ENCODE measurements around the gene TSC1. TPM values are rescaled to one million over a fixed set of nuclear protein-coding genes. Genes with fewer than 3 reads are reported as not detected.

TSC1 gene
- total RNA-seq, 1 experiment from 2014 or later = 25.3 TPM

DNA sequence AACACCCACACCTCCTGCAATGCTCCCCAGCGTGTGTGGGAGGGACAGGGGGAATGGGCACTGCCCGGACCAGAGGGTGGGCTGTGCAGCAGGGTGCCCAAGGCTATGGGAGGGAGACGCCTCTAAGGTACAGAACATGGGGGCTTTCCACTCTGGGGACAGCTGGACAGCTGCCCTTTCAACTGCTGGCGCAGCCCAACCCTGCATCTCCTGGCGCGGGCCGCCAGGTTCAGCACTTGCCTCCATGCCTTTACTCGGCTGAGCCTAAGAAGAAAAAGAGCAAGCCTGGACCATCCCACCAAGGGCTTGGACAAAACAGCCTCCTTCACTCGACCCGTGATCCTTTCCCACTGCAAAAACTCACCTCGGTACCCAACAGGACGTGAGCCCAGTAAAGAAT lies 81.3 kb downstream of the TSC1 start:
- no peak for DNase-seq (ENCODE audit: low spot score)

DNA sequence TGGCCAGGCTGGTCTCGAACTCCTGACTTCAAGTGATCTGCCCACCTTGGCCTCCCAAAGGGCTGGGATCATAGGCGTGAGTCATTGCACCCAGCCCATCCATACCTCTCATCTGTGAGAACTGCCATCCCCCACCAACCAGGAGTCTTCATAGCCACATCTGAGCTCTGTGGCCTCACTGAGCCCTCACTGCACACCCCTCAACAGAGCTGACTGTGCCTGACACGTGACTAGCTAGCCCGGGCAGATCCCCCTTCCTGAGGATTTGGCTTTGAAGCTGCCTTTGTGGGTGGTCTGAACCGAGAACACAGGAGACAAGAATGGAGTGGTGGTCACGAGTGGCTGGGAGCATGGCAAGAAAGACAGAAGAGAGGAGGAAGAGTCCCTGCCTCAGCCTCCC lies 81.9 kb downstream of the TSC1 start:
- DNase-seq (ENCODE audit: low spot score) = no peak

DNA sequence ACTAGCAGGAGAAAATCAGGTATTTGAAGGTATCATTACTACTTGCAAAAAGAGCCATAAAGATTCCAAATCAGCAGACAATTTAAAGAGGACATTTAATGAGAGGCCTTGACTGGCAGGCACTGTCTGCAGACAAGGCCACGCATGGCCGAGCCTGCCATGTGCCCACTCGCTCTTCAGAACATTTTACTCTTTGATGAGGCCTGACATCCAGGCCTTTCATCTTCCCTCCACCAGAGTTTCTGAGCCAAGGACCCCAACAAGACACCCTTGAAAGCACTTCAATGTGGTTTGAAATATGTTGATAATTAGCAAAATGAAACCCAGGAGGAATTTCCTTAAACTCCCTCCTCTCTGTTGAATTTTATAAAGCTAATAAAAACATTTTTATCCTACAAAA lies 82.8 kb downstream of the TSC1 start:
- no peak for DNase-seq (ENCODE audit: low spot score)

DNA sequence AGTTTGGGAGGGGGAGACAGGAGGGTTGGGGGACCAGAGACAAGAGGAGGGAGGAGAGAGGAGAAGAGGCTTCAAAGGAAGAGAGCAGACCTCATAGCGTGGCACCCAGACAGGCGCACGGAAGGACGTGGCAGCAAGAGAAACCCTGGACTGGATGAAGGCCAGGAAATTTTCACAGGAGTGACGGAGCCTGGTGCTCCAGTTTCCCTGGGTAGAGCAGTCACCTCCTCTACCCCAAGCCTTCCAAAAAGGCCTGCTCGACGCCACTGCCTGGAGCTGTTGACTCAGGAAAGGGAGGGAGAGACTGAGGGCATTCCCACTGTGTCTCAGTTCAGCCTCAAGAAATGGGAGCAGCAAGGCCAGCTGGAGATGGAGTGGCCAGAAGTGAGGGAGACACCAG lies 85.7 kb downstream of the TSC1 start:
- DNase-seq (ENCODE audit: low spot score) = no peak

DNA sequence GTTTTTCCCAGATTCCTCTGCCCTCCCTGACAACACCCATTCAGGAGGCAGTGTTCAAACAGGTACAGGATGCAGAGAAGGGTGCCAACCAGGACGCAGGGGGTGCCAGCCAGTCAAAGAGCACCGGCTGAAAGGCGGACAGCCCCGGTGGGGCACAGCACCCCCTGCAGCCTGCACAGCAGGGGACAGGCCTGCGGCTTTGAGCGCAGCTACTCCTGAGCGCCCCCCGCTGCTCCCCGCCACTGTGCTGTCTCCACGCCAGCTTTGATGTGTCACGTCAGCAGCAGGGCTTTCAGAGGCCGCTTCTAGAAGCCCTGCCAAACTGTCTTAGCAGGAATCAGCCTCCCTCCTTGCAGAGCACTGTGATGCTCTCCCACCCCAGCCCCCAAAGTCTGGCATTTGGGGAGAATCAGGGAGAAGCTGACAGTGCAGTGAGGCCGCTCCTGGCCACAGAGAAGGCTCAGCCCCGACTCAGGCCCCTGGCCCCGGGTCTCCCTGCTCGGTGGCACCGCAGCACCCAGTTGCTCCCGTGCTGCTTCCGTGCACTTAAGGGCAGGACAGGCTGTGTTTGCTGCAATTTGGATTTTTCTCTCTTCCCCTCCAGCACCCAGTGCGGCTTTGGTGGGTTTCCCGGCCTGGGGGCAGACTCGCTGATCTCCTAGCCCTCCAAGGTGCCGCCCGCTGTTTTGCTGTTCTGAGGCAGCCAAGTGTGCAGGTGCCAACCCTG lies 86.6 kb downstream of the TSC1 start:
- peak; percentile 42 for DNase-seq (ENCODE audit: low spot score)

DNA sequence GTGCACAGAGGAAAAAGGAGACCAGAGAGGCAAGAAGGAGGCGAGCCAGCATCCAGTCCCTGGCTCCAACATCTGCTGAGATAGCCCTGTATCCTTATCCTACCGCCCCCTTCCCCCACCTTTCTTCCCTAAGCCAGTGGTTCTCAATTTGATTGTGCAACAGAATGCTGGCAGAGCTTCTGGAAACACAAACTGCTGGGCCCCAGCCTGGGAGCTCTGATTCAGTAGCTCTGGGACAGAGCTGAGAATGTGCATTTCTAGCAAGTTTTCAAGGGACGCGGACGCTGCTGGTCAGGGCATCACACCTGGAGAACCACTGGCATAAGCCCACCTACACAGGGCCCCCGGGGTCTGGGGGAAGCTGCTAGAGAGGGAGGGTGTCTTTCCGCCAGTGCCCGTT lies 87.4 kb downstream of the TSC1 start:
- peak; percentile 10 for DNase-seq (ENCODE audit: low spot score)

DNA sequence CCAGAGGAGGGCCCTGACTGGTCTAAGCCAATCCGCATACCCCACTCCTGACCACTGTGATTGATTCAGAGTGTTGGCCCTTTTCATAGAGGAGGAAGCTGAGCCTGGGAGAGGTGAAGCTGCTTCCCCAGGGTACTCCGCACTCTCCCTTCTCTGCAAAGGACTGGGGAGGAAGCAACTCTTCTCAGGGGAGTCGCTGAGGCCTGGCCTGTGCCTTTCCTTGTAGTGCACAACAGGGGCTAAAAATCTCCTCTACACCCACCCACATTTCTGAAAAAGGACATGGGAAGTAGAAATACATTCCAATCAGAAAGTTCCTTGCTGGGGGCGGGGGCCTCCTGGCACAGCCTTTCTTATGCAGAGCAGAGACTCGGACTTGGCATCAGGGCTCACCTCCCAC lies 88.5 kb downstream of the TSC1 start:
- no peak for DNase-seq (ENCODE audit: low spot score)

DNA sequence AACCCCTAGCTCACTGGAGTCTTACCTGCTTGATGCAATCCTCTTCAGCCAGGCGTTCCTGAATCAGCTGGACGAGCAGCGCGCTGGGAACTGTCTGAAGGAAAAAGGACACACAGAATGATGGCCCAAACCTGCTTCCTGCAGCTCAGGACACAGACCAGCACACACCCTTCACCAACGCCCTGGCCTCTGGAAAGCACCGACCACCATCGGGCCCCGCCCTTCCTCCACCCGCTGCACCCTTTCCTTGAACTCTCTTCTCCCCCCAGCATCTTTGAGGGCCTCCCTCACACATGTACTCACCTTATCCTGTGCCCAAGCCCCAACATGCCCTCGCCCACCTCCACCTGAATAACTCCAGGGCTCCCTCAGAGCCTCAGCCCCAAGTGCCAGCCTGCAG lies 89.6 kb downstream of the TSC1 start:
- DNase-seq (ENCODE audit: low spot score) = no peak

DNA sequence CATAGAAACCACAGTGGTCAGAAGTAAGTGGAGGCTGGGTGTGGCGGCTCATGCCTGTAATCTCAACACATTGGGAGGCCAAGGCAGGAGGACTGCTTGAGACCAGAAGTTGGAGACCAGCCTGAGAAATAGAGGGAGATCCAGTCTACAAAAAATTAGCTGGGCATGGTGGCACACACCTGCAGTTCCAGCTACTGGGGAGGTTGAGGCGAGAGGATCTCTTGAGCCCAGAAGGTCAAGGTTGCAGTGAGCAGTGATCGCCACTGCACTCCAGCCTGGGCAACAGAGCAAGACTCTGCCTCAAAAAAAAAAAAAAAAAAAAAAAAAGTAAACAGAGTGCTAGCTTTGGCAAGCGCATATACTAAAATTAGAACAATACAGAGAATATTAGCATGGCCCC lies 90.9 kb downstream of the TSC1 start:
- DNase-seq (ENCODE audit: low spot score) = no peak

DNA sequence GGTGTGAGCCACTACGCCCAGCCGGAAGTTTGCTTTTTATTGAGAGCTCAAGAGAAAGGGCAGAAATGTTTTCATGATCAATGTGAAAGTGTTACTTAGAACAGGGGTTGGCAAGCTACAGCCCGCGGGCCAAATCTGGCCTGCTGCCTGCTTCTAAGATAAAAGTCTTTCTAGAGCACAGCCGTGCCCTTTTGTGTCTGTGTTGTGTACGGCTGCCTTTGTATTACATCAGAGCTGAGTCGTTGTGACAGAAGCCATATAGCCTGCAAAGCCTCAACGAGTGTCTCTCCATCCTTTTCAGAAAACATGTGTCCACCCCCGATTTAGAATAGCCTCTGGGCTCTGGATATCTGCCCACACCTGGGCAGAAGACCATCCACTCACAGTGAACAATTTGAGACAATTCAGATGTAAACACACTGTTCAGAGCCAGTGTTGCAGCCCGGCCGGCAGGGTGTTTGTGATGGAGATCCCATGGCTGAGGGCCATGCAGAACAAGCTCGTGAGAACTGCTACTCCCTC lies 95.2 kb downstream of the TSC1 start:
- no peak for DNase-seq (ENCODE audit: low spot score)

DNA sequence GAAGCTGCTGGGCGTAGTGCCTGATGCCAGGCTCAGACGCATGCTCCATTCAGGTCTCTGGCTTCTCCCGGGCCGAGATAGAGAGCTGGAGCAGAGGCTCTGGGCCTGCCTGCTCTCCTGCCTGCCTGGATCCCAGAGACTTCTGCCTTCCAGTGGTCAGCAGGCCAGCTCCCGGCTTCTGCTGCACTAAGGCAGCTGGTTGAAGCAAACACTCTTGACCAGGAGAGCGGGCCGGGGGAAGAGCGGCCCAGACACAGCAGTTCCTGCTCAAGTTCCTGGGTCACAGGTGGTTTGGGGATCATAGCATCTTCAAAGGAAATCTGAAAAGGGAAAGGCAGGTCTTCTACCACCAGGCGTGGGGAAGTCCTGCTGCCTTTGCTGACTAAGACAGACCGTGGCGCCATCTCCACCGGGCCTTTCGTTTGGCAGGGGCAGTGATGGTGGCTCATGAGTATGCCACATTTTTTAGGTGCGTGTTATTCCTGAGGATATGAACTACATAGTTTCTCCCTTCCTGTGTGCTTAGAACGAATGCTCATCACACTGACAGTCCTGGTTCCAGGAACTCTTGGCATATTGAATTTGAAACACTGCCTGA lies 97.4 kb downstream of the TSC1 start:
- DNase-seq (ENCODE audit: low spot score) = no peak

DNA sequence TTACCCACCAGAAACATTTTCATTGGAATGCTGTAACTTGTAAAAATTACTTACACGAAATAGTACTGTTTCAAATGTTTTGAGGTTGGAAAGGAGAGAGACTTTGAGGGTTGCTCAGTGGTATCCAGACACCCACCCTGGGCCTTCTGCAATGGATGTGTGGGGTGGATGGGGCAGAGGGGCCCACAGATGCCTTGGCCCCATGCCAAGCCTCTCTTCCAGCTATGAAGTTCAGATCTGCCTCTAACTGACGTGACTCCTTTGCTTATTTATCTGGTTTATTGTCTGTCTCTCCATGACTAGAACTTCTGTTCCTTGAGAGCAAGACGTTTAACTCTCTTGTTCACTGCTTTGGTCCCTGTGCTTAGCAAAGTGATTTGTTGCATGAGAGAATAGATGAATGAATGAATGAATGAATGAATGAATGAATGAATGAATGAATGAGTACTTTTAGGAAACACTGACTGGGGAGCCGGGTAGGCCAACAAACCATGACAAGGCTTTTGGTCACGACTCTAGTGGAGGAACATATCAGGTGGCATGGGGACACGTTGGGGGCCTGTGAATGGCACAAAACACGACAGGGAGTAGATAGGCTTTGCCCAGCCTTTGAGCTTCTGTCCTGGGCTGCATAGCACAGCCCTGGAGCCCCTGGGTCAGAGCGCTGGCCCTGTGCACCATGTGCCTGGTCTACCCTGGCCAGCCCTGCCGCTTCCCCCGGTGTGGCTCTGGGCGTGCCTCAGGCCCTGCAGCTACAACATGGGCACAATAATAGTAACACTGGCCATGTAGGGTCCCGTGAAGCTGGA lies 98.1 kb downstream of the TSC1 start:
- no peak for DNase-seq (ENCODE audit: low spot score)

DNA sequence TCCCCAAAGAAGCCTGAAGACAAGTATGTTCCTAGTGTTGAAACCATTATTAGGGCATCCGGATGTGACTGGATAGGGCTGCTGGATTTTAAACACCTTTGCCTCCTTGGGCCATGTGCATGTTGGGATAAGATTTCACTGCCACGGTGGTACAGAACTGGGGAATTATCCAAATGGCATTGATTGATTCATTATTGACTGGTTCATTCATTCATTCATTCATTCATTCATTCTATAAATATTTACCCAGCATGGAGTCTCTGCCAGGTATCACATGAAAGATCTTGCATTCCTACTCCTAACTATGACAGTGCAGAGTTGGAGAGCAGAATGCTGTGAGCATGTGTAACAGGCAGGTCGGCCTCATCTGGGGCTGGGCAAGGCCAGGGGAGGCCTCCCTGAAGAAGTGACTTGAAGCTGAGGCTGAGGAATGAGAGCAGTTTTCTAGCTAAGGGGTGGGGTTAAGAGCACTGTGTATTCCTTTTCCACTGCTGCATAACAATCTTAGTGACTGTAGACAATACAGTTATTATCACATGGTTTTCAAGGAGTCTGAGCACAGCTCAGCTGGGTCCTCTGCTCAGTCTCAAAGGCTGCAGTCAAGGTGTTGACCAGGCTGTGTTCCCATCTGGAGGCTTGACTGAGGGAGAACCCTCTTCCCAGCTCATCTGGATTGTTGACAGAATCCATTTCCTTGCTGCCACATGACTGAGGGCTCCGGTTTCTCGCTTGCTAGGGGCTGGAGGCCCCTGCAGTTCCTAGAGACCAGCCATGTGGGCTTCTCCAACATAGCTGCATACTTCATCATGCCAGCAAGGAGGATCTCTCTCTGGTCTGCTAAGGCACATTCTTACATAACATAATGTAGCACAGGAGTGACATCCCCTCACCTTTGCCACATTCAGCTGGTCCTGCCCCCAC lies 102.0 kb downstream of the TSC1 start:
- no peak for DNase-seq (ENCODE audit: low spot score)

Other genes starting within 250 kb of the TSC1 start
- 0.43 and 0.90 TPM in 2 replicates for gene AK8, start 66.3 kb downstream of the TSC1 start, total RNA-seq (2014; rRNA removed; shearing (Covaris generic))
- gene SPACA9, start 65.7 kb downstream of the TSC1 start, total RNA-seq (2014; rRNA removed; shearing (Covaris generic)) = 5.1 and 9.6 TPM in 2 replicates
- 0.19 and 0.47 TPM in 2 replicates for gene GFI1B, start 34.1 kb upstream of the TSC1 start, total RNA-seq (2014; rRNA removed; shearing (Covaris generic))
- 98.4 and 98.6 TPM in 2 replicates for gene GTF3C5, start 86.4 kb upstream of the TSC1 start, total RNA-seq (2014; rRNA removed; shearing (Covaris generic))
- gene CEL, start 117.4 kb upstream of the TSC1 start, total RNA-seq (2014; rRNA removed; shearing (Covaris generic)) = 0.77 and 1.0 TPM in 2 replicates
- 26.2 and 38.2 TPM in 2 replicates for gene RALGDS, start 176.6 kb upstream of the TSC1 start, total RNA-seq (2014; rRNA removed; shearing (Covaris generic))
- gene GBGT1, start 219.3 kb upstream of the TSC1 start, total RNA-seq (2014; rRNA removed; shearing (Covaris generic)) = 0.96 and 3.1 TPM in 2 replicates

Data from A172 (cell line).